ENCODE results near the gene FANCC.

- no peak for TF ChIP-seq CTCF (IDR thresholded peaks at IDR 0.05)
- TF ChIP-seq POLR2A (IDR thresholded peaks at IDR 0.05) = no peak
- TF ChIP-seq POLR2AphosphoS5 (IDR thresholded peaks at IDR 0.05) = no peak
These were observed 145.9 kb downstream of the FANCC start for GRCh38 chr9:95171596-95171995.
